ENCODE results near the gene INVS. TPM values are rescaled to one million over a fixed set of nuclear protein-coding genes. Genes with fewer than 3 reads are reported as not detected.
A peak's percentile ranks its signal among the peaks of the same experiment; 100 is the strongest.
"Not testable (repeated sequence)": the region's sequence is repeated elsewhere in the genome, so short reads cannot be mapped to it uniquely, and the experiment has no call there.

The INVS gene
- polyA plus RNA-seq, 1 donor = 11.8 TPM

DNA sequence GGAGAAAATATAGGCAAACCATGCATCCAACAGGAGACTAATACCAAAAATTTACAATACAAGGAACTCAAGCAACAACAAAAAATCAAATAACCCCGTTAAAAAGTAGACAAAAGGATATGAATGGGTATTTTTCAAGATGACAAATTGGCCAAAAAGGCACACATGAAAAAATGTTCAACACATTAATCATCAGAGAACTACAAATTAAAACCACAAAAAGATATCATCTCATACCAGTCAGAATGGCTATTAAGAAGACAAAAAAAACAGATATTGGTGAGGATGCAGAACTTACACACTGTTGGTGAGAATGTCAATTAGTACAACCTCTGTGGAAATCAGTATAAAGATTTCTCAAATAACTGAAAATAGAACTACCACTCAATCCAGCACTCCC lies 218.7 kb downstream of the INVS start:
- no peak for DNase-seq (ENCODE audit: low read depth)

DNA sequence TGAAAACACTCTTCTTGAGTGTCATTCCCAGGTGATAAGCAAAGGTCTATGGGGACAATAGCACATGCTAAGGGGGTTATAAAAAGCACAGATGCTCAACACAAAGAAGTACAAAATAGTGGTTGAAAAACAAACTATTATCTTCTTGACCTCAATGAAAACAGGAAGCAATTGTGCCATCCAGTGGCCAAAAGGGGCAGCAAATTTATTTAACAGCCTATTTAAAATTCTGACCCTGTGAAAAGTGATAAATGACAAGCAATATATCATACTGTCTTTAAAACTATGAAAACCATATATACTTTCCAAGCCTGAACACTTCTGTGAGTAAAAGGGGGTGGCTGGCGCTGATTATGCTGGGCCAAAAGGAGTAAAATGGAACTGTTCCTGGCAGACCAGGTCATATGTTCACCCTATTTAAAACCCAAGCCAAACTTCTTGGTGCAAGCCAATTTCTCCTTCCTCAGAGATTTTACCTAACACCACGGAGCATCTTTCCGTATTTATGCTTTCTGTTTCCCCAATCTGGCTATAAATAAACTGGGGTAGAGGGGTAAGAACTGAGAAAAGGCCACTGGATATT lies 224.0 kb downstream of the INVS start:
- peak; percentile 1 for DNase-seq (ENCODE audit: low read depth)

DNA sequence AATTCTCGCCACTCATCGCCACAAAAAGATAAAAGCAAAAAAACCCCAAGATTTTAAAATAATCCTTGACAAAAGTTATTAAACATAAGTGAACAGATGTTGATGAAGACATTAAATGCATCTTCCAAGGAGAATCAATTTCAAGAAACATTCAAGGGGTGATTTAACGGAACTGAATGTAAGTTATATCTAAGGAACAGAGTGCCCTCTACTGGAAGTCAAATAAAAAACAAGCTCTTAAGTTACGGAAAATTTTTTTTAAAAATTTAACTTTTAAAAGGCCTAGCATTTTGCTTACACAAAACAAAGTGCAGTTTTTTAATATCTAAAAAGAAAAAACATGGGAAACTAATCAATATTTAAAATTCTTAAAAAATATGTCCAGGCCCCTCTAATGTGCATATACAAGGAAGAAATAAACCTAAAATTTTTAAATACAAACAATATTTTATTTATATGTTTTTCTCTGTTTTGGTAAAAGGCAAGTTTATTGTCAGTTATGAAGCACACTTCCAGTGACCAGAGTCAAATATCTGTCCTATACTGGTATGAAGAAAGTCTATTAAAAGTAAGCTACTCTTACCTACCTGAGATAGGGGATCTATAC lies 225.7 kb downstream of the INVS start:
- DNase-seq (ENCODE audit: low read depth) = peak; percentile 28

DNA sequence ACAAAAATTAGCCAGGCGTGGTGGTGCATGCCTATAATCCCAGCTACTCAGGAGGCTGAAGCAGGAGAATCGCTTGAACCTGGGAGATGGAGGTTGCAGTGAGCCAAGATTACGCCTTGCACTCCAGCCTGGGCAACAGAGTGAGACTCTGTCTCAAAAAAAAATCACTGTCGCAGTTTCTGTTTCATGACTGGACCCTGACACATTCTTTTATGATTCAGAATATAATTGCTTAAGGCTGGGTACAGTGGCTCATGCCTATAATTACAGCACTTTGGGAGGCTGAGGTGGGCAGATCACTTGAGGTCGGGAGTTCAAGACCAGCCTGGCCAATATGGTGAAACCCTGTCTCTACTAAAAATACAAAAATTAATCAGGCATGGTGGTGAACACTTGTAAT lies 239.7 kb downstream of the INVS start:
- DNase-seq (ENCODE audit: low read depth) = not testable (repeated sequence)

DNA sequence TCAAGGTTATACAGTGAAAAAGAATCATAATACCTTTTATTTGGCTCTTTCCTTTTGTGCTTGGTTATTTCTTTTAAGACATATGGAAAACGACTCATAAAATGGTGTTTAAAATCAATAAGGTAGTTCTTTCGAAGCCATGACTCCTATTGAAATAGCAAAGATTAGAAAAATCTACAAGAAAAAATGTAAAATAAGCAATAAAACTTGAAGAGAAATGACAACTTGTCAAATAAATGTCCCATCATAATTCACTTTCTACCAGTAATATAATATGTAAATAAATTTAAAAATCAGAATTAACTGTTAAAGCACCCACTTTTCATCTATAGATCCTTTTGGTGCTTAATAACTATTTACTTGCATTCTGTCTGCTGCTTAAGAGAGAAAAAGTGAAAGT lies 241.2 kb downstream of the INVS start:
- DNase-seq (ENCODE audit: low read depth) = no peak

DNA sequence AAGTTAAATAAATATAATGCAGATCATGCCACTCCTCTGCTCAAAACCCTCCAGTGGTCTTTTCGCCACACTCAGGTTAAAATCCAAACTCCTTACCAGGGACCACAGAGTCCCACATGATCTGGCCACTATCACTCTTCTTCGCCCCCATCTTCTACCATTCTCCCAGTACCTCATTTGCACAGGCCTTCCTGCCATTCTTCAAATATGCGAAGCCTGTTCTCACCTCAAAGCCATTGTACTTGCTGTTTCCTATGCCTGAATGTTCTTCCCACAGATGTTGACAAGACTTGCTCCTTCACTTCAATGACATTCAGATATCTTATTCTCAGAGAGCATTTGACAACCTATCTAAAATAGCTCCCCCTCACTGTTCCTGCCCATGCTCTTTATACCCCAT lies 242.8 kb downstream of the INVS start:
- DNase-seq (ENCODE audit: low read depth) = no peak

DNA sequence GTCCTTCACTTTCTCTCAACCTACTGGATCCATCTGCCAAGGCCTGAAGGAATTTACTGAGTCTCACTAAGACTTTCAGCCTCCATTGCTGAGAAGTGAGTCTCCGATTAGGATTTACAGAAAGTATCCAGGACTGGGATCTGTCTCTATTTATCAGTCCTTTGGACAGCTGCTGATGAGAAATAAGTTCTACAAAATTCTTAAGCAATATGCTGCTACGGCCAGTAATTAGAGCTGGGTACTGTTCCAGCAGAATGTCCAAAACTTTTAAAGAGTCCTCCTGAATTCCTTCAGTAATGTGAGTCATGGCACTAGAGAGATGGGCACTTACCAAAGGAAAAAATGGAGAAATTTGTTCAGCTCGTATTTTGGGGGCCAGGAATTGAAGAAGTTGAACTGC lies 247.8 kb downstream of the INVS start:
- DNase-seq (ENCODE audit: low read depth) = no peak

DNA sequence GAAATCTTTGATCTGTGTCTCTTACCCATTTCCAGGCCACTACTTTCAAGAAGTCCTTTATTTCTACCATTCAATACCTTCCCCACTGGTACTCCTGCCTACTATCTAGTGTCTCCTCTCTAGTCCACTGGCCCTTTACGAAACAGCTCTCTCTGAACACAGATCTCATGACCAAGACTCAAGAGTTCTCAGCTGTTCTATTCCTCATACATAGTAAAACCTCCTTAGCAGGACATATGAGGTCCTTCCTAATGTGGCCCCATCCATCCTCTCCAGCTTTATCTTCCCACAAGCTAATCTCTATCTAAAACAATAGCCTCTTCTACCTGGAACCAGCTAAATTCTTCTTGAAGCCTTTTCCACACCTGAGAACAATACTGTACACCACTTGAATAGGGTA lies 251.1 kb downstream of the INVS start:
- no peak for DNase-seq (ENCODE audit: low read depth)

Other genes starting within 250 kb of the INVS start
- gene STX17, start 192.6 kb upstream of the INVS start, polyA plus RNA-seq (ENCODE audit: insufficient read length) = 16.2 TPM
- gene ERP44, start 243 bp upstream of the INVS start, polyA plus RNA-seq (ENCODE audit: insufficient read length) = 17.5 TPM